ENCODE measurements around the gene UBE2L5. TPM values are rescaled to one million over a fixed set of nuclear protein-coding genes. Genes with fewer than 3 reads are reported as not detected.

UBE2L5 gene
- total and polyA plus RNA-seq, 11 donors, result 0.32 TPM; not detected in 10

- DNase-seq (no peak), ATAC-seq (no peak)
- no peaks in the 10 kb centered on the region for H3K9me3 ChIP-seq
- intact Hi-C loops (cut with DNase I), result no loop called here
- 87 to 93% (median 90%) methylated on average over 3 of the region's 3 CpGs for WGBS, 4 donors
- H3K4me1 ChIP-seq, result peaks cover 0 to 1% (median 0%) of the 10 kb centered on the region in 12 donors
- TF ChIP-seq CTCF (IDR thresholded peaks at IDR 0.05), result no peak
- no peak for TF ChIP-seq POLR2A (IDR thresholded peaks at IDR 0.05)
- H3K36me3 ChIP-seq, result no peaks in the 10 kb centered on the region
- H3K27ac ChIP-seq, result no peak overlapping the region
- H3K4me3 ChIP-seq, result no peak overlapping the region
- H3K27me3 ChIP-seq, result no peaks in the 10 kb centered on the region
Observed at GRCh38 chr13:30415430-30416030, 6.8 kb upstream of the UBE2L5 start.

GRCh38 chr13:30416471-30416870, 5.8 kb upstream of the UBE2L5 start:
- no peak overlapping the region for H3K27ac ChIP-seq
- DNase-seq (no peak), ATAC-seq (no peak)
- H3K36me3 ChIP-seq, result no peaks in the 10 kb centered on the region
- WGBS, 4 donors, result 55 to 69% (median 65%) methylated on average over 1 of the region's 1 CpG
- peaks cover 0 to 10% (median 6%) of the 10 kb centered on the region in 12 donors for H3K4me1 ChIP-seq
- H3K27me3 ChIP-seq, result no peaks in the 10 kb centered on the region
- intact Hi-C loops (cut with DNase I), result no loop called here
- H3K9me3 ChIP-seq, result no peaks in the 10 kb centered on the region
- no peak overlapping the region for H3K4me3 ChIP-seq
- TF ChIP-seq POLR2A (IDR thresholded peaks at IDR 0.05) (no peak), CTCF (IDR thresholded peaks at IDR 0.05) (no peak)

GRCh38 chr13:30418075-30418716, 4.1 kb upstream of the UBE2L5 start:
- 90 to 95% (median 95%) methylated on average over 6 of the region's 6 CpGs for WGBS, 4 donors
- H3K36me3 ChIP-seq, result no peaks in the 10 kb centered on the region
- no peak for DNase-seq
- H3K9me3 ChIP-seq, result no peaks in the 10 kb centered on the region
- no peaks in the 10 kb centered on the region for H3K27me3 ChIP-seq
- ATAC-seq, result no peak
- intact Hi-C loops (cut with DNase I), result no loop called here
- peaks cover 0 to 18% (median 7%) of the 10 kb centered on the region in 12 donors for H3K4me1 ChIP-seq
- H3K4me3 ChIP-seq, result no peak overlapping the region
- no peak for TF ChIP-seq POLR2A (IDR thresholded peaks at IDR 0.05)
- TF ChIP-seq CTCF (IDR thresholded peaks at IDR 0.05), result no peak
- peak overlapping the region in 1 of 12 donors; percentile 98 for H3K27ac ChIP-seq

- no peak for ATAC-seq
- DNase-seq, result no peak
- peaks cover 0 to 18% (median 7%) of the 10 kb centered on the region in 12 donors for H3K4me1 ChIP-seq
- H3K9me3 ChIP-seq, result no peaks in the 10 kb centered on the region
- H3K4me3 ChIP-seq, result no peak overlapping the region
- TF ChIP-seq POLR2A (IDR thresholded peaks at IDR 0.05), result no peak
- TF ChIP-seq CTCF (IDR thresholded peaks at IDR 0.05), result no peak
- WGBS, 4 donors, result 88 to 92% (median 91%) methylated on average over 9 of the region's 9 CpGs
- intact Hi-C loops (cut with DNase I), result no loop called here
- no peaks in the 10 kb centered on the region for H3K36me3 ChIP-seq
- no peaks in the 10 kb centered on the region for H3K27me3 ChIP-seq
- H3K27ac ChIP-seq, result peak overlapping the region in 1 of 12 donors; percentile 98
Observed at GRCh38 chr13:30418717-30419459, 3.4 kb upstream of the UBE2L5 start.

Measured in heart left ventricle (tissue), 16 donors.